Measurements from ENCODE around the gene POLR2I. TPM values are rescaled to one million over a fixed set of nuclear protein-coding genes. Genes with fewer than 3 reads are reported as not detected.
A peak's percentile ranks its signal among the peaks of the same experiment; 100 is the strongest.
"Not testable (repeated sequence)": the region's sequence is repeated elsewhere in the genome, so short reads cannot be mapped to it uniquely, and the experiment has no call there.

The POLR2I gene
- total RNA-seq, 1 donor: 47.4 TPM

DNA sequence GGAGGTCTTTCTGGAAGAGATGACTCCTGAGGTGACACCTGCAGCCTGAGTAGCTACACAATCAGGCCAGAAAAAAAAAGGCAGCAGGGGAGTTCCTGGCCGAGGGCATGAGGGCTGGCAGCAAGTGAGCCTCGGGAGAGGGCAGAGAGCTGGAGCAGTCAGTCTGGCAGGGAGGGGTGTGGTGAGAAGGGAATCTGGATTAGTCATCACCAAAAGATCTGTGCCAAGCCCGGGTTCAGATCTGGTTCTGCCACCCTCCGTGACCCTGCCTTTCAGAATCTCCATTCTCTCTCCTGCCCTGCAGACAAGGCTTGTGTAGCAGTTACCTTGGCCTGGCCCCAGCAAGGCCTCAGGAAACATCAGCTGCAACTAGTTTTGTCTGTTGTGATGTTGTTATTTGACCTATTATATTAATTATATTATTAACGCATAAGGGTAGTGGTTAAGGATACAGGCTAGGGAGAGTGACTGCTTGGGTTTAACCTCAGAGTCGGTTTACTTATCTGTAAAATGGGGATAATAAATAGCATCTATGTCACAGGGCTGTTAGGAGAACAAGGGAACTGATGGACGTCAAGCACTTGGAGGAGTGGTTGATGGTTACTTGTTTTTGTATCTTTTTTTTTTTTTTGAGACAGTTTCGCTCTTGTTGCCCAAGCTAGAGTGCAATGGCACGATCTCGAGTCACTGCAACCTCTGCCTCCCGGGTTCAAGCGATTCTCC lies 22.4 kb upstream of the POLR2I start:
- no peak for DNase-seq (ENCODE audit: low read depth in 2 of 3, low spot score in 2 of 3)

GRCh38 chr19:36134867-36135266 lies 20.2 kb upstream of the POLR2I start:
- DNase-seq (ENCODE audit: low read depth in 2 of 3, low spot score in 2 of 3): not testable (repeated sequence)

- not testable (repeated sequence) for DNase-seq (ENCODE audit: low read depth in 2 of 3, low spot score in 2 of 3)
Observed at GRCh38 chr19:36131221-36131620, 16.5 kb upstream of the POLR2I start.

DNA sequence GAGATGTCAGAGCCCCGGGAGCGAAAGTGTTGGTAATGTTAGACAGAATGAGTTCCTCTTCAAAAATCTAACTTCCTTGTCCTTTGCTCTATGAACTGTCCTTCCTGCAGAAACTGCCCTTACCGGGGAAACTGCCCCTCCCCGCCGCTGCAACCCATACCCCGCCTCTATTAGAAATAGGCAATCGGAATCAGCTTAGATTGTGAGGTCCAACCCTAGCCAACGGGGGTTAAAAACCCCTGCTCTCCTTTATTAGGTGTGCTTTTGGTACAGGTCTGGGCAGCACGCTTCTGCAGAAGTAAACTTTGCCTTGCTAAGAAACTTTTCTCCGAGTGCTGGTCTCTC lies 13.7 kb upstream of the POLR2I start:
- DNase-seq (ENCODE audit: low read depth in 2 of 3, low spot score in 2 of 3): no peak

- no peak for DNase-seq (ENCODE audit: low read depth in 2 of 3, low spot score in 2 of 3)
Observed at GRCh38 chr19:36125557-36125956, 10.9 kb upstream of the POLR2I start.

DNA sequence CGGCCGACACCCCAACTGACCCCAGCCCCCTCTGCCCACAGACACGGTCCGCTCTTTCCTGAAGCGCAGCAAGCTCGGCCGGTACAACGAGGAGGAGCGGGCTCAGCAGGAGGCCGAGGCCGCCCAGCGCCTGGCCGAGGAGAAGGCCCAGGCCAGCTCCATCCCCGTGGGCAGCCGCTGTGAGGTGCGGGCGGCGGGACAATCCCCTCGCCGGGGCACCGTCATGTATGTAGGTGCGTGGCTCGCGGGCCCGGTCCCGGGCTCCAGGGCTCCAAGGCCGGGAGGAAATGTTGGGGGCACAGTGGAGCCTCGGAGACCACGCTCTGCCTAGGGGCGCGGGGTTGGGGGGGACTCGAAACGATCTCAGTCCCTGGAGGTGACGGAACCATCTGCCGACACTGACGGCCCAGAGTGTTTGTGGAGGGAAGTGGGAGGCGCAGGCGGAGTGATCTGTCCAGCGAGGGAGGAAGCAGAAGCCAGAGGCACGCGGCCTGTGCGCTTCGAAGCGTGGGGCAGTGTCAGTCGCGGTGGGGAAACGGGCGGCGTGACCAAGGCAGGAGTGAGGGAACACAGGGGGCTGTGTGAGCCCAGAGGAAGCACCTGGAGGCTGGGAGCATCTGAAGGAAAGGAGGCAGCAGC lies 6.9 kb upstream of the POLR2I start:
- DNase-seq (ENCODE audit: low read depth in 2 of 3, low spot score in 2 of 3): no peak

DNA sequence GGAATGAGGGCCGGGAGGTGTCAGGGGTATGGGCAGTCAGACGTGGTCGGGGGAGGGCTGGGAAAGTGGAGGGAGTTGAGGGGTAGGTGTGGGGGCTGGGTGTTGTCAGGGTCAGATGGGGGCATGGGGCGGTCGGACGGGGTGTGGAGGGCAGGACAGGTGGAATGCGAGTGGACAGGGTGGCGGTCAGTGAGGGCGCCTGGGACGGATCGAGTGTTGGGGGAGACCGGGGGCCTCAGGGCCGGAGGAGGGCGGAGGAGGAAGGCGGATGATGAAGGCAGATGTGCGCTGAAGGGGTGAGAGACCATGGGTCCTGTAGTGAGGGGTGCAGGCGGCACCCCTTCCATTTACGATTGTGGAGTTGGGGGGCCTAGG lies 6.3 kb upstream of the POLR2I start:
- DNase-seq (ENCODE audit: low read depth in 2 of 3, low spot score in 2 of 3): no peak

GRCh38 chr19:36120092-36120983 lies 5.7 kb upstream of the POLR2I start:
- no peak for DNase-seq (ENCODE audit: low read depth in 2 of 3, low spot score in 2 of 3)

GRCh38 chr19:36116344-36116637 lies 1.6 kb upstream of the POLR2I start:
- no peak for DNase-seq (ENCODE audit: low read depth in 2 of 3, low spot score in 2 of 3)

GRCh38 chr19:36115453-36116343 lies 1.0 kb upstream of the POLR2I start, which contains the start of gene TBCB:
TSS of gene TBCB (plus strand) at chr19:36115468. CDS start at chr19:36115561, 93 bp downstream.
- DNase-seq (ENCODE audit: low read depth in 2 of 3, low spot score in 2 of 3): no peak

GRCh38 chr19:36113894-36114720 lies 568 bp downstream of the POLR2I start:
- peak in 2 of 3 donors; percentile 16 to 18 for DNase-seq (ENCODE audit: low read depth in 2 of 3, low spot score in 2 of 3)

DNA sequence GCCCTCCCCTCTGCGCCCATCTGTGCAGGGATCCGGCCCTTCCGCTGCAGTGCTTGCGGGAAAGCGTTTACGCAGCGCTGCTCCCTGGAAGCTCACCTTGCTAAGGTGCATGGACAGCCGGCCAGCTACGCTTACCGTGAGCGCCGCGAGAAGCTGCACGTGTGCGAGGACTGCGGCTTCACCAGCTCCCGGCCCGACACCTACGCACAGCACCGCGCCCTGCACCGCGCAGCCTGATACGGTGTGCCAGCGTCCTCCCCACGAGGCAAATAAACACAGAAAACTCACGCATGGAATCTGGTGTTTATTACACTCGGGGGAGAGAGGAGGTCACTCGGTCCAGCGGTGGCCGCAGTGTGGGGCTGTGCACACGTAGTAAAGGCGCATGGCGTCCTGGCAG lies 1.2 kb downstream of the POLR2I start:
- DNase-seq (ENCODE audit: low read depth in 2 of 3, low spot score in 2 of 3): no peak

GRCh38 chr19:36112678-36113077 lies 2.0 kb downstream of the POLR2I start:
- DNase-seq (ENCODE audit: low read depth in 2 of 3, low spot score in 2 of 3): no peak

GRCh38 chr19:36111200-36111539 lies 3.5 kb downstream of the POLR2I start:
- no peak for DNase-seq (ENCODE audit: low read depth in 2 of 3, low spot score in 2 of 3)

DNA sequence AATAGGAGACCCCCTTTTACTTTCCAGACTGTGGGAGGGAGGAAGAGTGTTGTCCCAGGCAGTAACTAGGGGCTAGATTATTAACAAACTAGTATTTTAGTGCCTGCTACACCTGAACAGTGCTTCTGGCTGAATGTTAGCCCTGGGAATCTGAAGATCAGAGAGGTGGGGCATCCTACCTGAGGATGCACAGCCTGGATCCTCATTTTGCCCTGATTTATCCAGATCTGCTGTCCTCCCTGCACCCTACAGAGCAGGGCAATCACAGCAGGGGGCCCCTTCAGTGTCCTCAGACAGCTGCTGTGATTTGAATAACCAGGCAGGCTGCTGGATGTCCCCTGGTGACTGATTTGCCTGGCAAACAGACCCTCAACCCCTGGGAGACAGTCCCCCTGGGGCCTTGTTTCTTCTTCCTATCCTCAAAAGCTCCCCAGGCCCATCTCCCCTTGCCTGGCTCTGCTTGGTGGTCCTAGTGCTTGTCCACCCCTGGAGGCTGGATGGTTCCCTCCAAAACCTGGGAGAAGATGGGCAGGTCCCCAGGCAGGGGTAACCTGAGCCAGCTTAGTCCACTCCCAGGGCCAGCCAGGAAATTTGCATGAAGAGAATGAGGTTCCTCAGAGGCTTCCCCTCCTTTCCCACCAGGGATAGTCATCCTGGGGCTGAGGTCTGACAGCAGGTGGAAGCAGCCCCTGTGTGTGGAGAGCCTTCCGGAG lies 4.0 kb downstream of the POLR2I start, which contains the start of gene OVOL3:
Gene OVOL3, plus strand, starts transcription at position 657 of the 713 bp plus-strand sequence. CDS start 60 bp downstream, outside the sequence.
- DNase-seq (ENCODE audit: low read depth in 2 of 3, low spot score in 2 of 3): no peak

DNA sequence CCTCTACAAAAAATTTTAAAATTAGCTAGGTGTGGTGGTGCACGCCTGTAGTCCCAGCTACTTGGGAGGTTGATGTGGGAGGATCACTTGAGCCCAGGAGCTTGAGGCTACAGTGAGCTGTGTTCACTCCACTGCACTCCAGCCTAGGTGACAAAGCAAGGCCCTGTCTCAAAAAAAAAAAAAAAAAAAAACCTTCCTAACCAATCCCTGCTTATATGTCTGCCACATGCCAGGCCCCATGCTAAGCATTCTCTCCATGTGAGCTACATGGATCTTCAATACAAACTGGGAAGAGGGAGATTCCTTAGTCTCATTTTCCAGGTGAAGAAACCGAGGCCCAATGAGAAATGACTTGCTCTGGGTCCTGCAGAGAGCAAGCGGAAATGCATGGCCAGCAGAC lies 6.0 kb downstream of the POLR2I start:
- no peak for DNase-seq (ENCODE audit: low read depth in 2 of 3, low spot score in 2 of 3)

GRCh38 chr19:36106991-36107390 lies 7.7 kb downstream of the POLR2I start:
- no peak for DNase-seq (ENCODE audit: low read depth in 2 of 3, low spot score in 2 of 3)

DNA sequence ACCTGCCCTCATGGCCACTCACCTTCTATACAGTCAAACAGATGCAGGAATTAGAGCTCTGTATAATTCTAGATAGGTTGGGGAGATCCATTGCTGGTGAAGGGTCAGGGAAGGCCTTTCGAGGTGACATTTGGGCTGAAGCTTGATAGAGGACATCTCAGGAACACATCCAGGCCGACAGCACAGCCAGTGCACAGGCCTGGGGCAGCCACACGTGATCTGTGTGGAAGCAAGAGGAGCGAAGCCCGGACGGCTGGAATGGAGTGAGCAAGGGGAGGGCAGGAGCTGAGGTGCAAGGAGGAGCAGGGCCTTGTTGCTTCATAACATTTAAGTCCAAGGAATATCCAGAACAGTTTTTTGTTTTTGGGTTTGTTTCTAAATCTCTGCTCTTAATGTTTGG lies 8.2 kb downstream of the POLR2I start:
- no peak for DNase-seq (ENCODE audit: low read depth in 2 of 3, low spot score in 2 of 3)

GRCh38 chr19:36103842-36104552 lies 10.7 kb downstream of the POLR2I start:
- DNase-seq (ENCODE audit: low read depth in 2 of 3, low spot score in 2 of 3): no peak

Data from hematopoietic multipotent progenitor cell (in vitro differentiated cells).